Pericardium fibroblast (primary cell): ENCODE results near the gene MDFIC. TPM values are rescaled to one million over a fixed set of nuclear protein-coding genes. Genes with fewer than 3 reads are reported as not detected.

Source experiments
- total RNA-seq: library from RNA; depleted of rRNA; stranded (reverse); fragments of >200 nt; gene quantifications from 2 replicates; pipeline ENCODE4 v1.2.3, GENCODE V29; 2015

The MDFIC gene, protein sequence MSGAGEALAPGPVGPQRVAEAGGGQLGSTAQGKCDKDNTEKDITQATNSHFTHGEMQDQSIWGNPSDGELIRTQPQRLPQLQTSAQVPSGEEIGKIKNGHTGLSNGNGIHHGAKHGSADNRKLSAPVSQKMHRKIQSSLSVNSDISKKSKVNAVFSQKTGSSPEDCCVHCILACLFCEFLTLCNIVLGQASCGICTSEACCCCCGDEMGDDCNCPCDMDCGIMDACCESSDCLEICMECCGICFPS
- total RNA-seq = 33.0 and 35.4 TPM in 2 replicates

DNA sequence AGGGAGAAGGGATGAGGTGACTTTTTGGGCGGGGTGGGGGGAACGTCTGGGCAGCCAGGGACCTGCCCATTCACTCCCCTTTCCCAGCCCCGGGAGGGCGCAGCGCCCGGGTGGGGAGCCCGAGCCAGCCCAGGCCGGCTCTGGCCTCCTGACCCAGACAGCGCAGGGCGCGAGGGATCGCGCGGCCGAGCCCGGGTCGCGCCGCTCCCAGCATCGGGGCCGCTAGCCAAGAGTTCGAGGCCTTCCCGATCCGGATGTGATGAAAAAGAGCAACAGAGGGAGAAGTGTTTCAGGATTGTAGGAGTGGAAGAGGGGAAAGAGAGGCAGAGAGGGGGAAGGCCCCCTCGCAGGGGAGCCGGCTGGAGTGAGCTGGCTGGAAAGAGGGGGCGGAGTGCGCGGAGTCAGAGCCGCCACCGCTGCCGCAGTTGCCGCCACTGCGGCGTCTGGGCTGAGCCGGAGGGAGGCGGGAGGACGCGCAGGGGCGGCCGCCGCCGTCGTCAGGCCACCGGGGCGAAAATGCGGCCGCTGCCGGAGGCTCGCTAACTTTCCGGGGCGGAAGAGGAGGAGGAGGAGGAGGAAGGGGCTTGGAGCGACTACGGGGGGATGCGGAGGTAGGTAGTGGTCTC, at the start of gene MDFIC:
MDFIC (plus strand) TSS at position 69 of the 626 bp plus-strand sequence. CDS start 940 bp downstream, outside the sequence.

